ENCODE data around the gene DENND5B.

Gene DENND5B

GRCh38 chr12:31412292-31412801, 178.6 kb downstream of the DENND5B start:
- no peak for FAIRE-seq

GRCh38 chr12:31408763-31409162, 182.2 kb downstream of the DENND5B start:
- FAIRE-seq (no peak), DNase-seq (ENCODE audit: insufficient read length, low spot score) (no peak)
- TF ChIP-seq, protein P1, sequence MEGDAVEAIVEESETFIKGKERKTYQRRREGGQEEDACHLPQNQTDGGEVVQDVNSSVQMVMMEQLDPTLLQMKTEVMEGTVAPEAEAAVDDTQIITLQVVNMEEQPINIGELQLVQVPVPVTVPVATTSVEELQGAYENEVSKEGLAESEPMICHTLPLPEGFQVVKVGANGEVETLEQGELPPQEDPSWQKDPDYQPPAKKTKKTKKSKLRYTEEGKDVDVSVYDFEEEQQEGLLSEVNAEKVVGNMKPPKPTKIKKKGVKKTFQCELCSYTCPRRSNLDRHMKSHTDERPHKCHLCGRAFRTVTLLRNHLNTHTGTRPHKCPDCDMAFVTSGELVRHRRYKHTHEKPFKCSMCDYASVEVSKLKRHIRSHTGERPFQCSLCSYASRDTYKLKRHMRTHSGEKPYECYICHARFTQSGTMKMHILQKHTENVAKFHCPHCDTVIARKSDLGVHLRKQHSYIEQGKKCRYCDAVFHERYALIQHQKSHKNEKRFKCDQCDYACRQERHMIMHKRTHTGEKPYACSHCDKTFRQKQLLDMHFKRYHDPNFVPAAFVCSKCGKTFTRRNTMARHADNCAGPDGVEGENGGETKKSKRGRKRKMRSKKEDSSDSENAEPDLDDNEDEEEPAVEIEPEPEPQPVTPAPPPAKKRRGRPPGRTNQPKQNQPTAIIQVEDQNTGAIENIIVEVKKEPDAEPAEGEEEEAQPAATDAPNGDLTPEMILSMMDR (IDR thresholded peaks at IDR 0.05; ENCODE audit: insufficient read depth, missing control alignments) = no peak

More at GRCh38 chr12:31412292-31412801, 178.6 kb downstream of the DENND5B start:
- TF ChIP-seq, protein P1 (IDR thresholded peaks at IDR 0.05; ENCODE audit: insufficient read depth, missing control alignments) = no peak
- DNase-seq (ENCODE audit: insufficient read length, low spot score) = no peak

GRCh38 chr12:31407562-31407961, 183.4 kb downstream of the DENND5B start:
- TF ChIP-seq, protein P1 (IDR thresholded peaks at IDR 0.05; ENCODE audit: insufficient read depth, missing control alignments) = no peak
- FAIRE-seq (no peak), DNase-seq (ENCODE audit: insufficient read length, low spot score) (no peak)

- FAIRE-seq (no peak), DNase-seq (ENCODE audit: insufficient read length, low spot score) (no peak)
- TF ChIP-seq, protein P1 (IDR thresholded peaks at IDR 0.05; ENCODE audit: insufficient read depth, missing control alignments) = no peak
These were observed 184.6 kb downstream of the DENND5B start for GRCh38 chr12:31406345-31406744.

DNA sequence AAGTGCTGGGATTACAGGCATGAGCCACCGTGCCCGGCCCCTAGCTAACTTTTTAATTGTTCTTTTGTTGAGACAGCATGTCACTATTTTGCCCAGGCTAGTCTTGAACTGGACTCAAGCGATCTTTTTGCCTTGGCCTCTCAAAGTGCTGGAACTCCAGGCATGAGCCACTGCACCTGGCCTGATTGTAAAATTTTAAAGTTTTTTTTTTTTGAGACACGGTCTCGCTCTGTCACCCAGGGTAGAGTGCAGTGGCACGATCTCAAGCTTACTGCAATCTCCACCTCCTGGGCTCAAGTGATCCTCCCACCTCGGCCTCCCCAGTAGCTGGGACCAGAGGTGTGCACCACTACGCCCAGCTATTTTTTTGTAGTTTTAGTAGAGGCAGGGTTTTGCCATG, 185.9 kb downstream of the DENND5B start:
- FAIRE-seq (no peak), DNase-seq (ENCODE audit: insufficient read length, low spot score) (no peak)
- TF ChIP-seq, protein P1 (IDR thresholded peaks at IDR 0.05; ENCODE audit: insufficient read depth, missing control alignments) = no peak

DNA sequence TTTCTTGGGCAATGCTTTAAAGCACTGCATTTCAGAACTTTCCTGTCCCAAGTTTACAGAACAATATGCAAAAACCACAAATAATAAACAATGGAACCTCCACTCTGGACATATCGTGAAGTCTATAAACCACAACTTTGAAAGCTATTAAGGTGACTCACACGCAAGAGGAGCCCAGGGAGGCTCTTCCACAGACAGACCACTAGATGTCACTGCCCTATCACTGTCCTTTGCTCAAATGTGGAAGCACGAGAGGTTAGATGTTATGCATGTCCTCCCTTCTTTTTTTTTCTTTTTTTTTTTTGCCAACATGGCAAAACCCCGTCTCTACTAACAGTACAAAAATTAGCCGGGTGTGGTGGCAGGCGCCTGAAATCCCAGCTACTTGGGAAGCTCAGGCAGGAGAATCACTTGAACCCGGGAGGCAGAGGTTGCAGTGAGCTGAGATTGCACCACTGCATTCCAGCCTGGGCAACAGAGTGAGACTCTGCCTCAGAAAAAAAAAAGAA, 187.8 kb downstream of the DENND5B start:
- DNase-seq (ENCODE audit: insufficient read length, low spot score) = peak; percentile 40
- TF ChIP-seq, protein P1 (IDR thresholded peaks at IDR 0.05; ENCODE audit: insufficient read depth, missing control alignments) = peak; percentile 91
- peak; percentile 88 for FAIRE-seq

- no peak for DNase-seq (ENCODE audit: insufficient read length, low spot score)
- no peak for FAIRE-seq
These were observed 197.9 kb downstream of the DENND5B start for GRCh38 chr12:31393004-31393550.

More at GRCh38 chr12:31393004-31393550, 197.9 kb downstream of the DENND5B start:
- TF ChIP-seq, protein P1 (IDR thresholded peaks at IDR 0.05; ENCODE audit: insufficient read depth, missing control alignments) = no peak
